Endothelial cell of umbilical vein (primary cell): ENCODE measurements around the gene LZTS2. TPM values are rescaled to one million over a fixed set of nuclear protein-coding genes. Genes with fewer than 3 reads are reported as not detected.

Experiments
- BruUV-seq: library from RNA; stranded (reverse); fragments of 400-500 nt; replicated peaks from 2 replicates; lab custom pipeline; 2021; lab: Mats Ljungman, UMichigan
- CTCF ChIA-PET: fragments of 300-600, 350-600 bp; sonication (Branson Sonifier 250); formaldehyde crosslinking; loops from one replicate; lab custom pipeline; 2021; ENCODE audit warnings: antibody characterized with exemption, inconsistent platforms; lab: Charles Lee
- POLR2A ChIA-PET: fragments of 300-600, 350-600 bp; sonication (Branson Sonifier 250); formaldehyde crosslinking; loops from one replicate; lab custom pipeline; 2021; ENCODE audit warnings: antibody characterized with exemption, inconsistent platforms; lab: Charles Lee
- DNase-seq: peaks from one replicate; pipeline ENCODE4 v3.0.0-alpha.2; 2011; ENCODE audit warnings: low read depth, low spot score
- FAIRE-seq: peaks from 2 replicates; lab custom pipeline; 2011; peaks lifted over from hg19 to GRCh38; lab: Jason Lieb, UNC
- H2AFZ ChIP-seq: 2 replicates; pipeline ENCODE4 v1.6.0; 2012; ENCODE audit warnings: low read depth, low read length, control low read depth, inconsistent platforms
- H3K27ac ChIP-seq: 2 replicates; pipeline ENCODE4 v1.5.1; 2011; ENCODE audit warnings: low read depth, mild to moderate bottlenecking, control low read depth, low read length, moderate library complexity; ENCODE audit not compliant: insufficient read depth
- H3K27me3 ChIP-seq, 2 experiments: 2 replicates each; pipeline versions ENCODE4 v1.6.0 to v1.6.1; 2011; ENCODE audit warnings: low read length in 2 of 2, mixed read lengths in 1 of 2; ENCODE audit not compliant: control insufficient read depth in 2 of 2, insufficient read depth in 2 of 2
- H3K36me3 ChIP-seq, 2 experiments: 2 replicates in 1 of 2; 3 replicates in 1 of 2; pipeline ENCODE4 v1.5.1; 2011; ENCODE audit warnings: low read length in 2 of 2, mild to moderate bottlenecking in 1 of 2, moderate library complexity in 1 of 2; ENCODE audit not compliant: control insufficient read depth in 2 of 2, insufficient read depth in 2 of 2; ENCODE audit errors: extremely low read depth in 1 of 2
- H3K4me1 ChIP-seq: 3 replicates; pipeline ENCODE4 v1.5.1; 2011; ENCODE audit warnings: mild to moderate bottlenecking, low read length; ENCODE audit not compliant: control insufficient read depth, insufficient read depth; ENCODE audit errors: extremely low read depth
- H3K4me2 ChIP-seq: 2 replicates; pipeline ENCODE4 v1.6.1; 2011; ENCODE audit warnings: low read length, control low read depth, mixed read lengths; ENCODE audit not compliant: insufficient read depth
- H3K4me3 ChIP-seq, 3 experiments: fragments of 200-600 bp in 1 of 3; sonication (generic), shearing (Covaris generic) in 1 of 3; replicated peaks in 1 of 3; 2 replicates each; pipeline ENCODE4 v1.5.1; 2011 to 2016; ENCODE audit warnings: control low read depth in 3 of 3, low read length in 3 of 3, mild to moderate bottlenecking in 2 of 3, inconsistent platforms in 1 of 3, low read depth in 1 of 3, moderate library complexity in 1 of 3; ENCODE audit not compliant: insufficient read depth in 1 of 3
- H3K79me2 ChIP-seq: 2 replicates; pipeline ENCODE4 v1.6.0; 2012; ENCODE audit warnings: low read length, inconsistent platforms; ENCODE audit not compliant: control insufficient read depth, insufficient read depth
- H3K9ac ChIP-seq: replicated peaks from 2 replicates; pipeline ENCODE3; 2011; ENCODE audit warnings: low read length, control low read depth; ENCODE audit not compliant: insufficient read depth; ENCODE audit errors: extremely low read depth
- H3K9me1 ChIP-seq: replicated peaks from 3 replicates; pipeline ENCODE4 v1.6.0; 2011; ENCODE audit warnings: mild to moderate bottlenecking, low read length; ENCODE audit not compliant: control insufficient read depth, insufficient read depth; ENCODE audit errors: extremely low read depth
- H3K9me3 ChIP-seq: replicated peaks from 2 replicates; pipeline ENCODE4 v1.5.1; 2012; ENCODE audit warnings: low read length, inconsistent platforms; ENCODE audit not compliant: control insufficient read depth, insufficient read depth
- H4K20me1 ChIP-seq: replicated peaks from 2 replicates; pipeline ENCODE3; 2011; ENCODE audit warnings: mild to moderate bottlenecking, low read length; ENCODE audit not compliant: control insufficient read depth, insufficient read depth; ENCODE audit errors: extremely low read depth
- EZH2 ChIP-seq: IDR thresholded peaks from 2 replicates; pipeline ENCODE4 v1.6.1; 2012; ENCODE audit warnings: borderline replicate concordance, low read depth, mild to moderate bottlenecking, moderate library complexity, low read length, inconsistent platforms; ENCODE audit not compliant: severe bottlenecking
- FOS ChIP-seq: IDR thresholded peaks from 2 replicates; pipeline ENCODE4 v1.6.1; 2011; ENCODE audit warnings: mild to moderate bottlenecking, low read length, moderate library complexity, borderline replicate concordance; ENCODE audit not compliant: insufficient read depth
- GATA2 ChIP-seq: IDR thresholded peaks from 2 replicates; pipeline ENCODE4 v1.7.0; 2011; ENCODE audit warnings: low read depth, mild to moderate bottlenecking, moderate library complexity, mixed read lengths, low read length; ENCODE audit not compliant: insufficient read length, insufficient read depth
- JUN ChIP-seq: IDR thresholded peaks from 2 replicates; pipeline ENCODE4 v1.6.1; 2011; ENCODE audit warnings: borderline replicate concordance, low read depth; ENCODE audit not compliant: insufficient read length, insufficient read depth
- MYC ChIP-seq: IDR thresholded peaks from one replicate; pipeline ENCODE4 v1.6.1; 2011; ENCODE audit warnings: mild to moderate bottlenecking, low read depth, low read length
- POLR2A ChIP-seq: IDR thresholded peaks from 2 replicates; pipeline ENCODE4 v1.6.1; 2012; ENCODE audit warnings: low read depth, mild to moderate bottlenecking, control low read depth, low read length
- POLR2AphosphoS5 ChIP-seq: IDR thresholded peaks from 2 replicates; pipeline ENCODE4 v1.6.1; 2012; ENCODE audit warnings: low read depth, mild to moderate bottlenecking, control low read depth, low read length, moderate library complexity; ENCODE audit not compliant: insufficient read depth
- dilution Hi-C: fragments of 300-500 bp; cut with MboI; formaldehyde crosslinking; loops from one replicate; pipeline ENCODE4 v1.15.0; 2019; ENCODE audit warnings: low sequenced_read_pairs; ENCODE audit not compliant: extremely low pct_ligation_motif_present
- intact Hi-C: fragments of 100-400 bp; cut with micrococcal nuclease; formaldehyde crosslinking; loops from one replicate; pipeline ENCODE4 v1.10.0; 2022
- polyA plus RNA-seq, 4 experiments: library from polyadenylated mRNA; depleted of rRNA in 3 of 4; stranded (reverse) in 3 of 4; unstranded in 1 of 4; fragments of >200 nt; gene quantifications; 2 replicates each; pipeline versions ENCODE4 v1.2.1 to v1.2.3, GENCODE V29; 2011 to 2012; ENCODE audit warnings: missing spikeins in 1 of 4
- total RNA-seq: library from RNA; stranded (reverse); gene quantifications from 2 replicates; pipeline ENCODE4 v1.2.3, GENCODE V29; 2021
- TF ChIP-seq, protein P1 (sequence below): IDR thresholded peaks from 2 replicates; pipeline ENCODE4 v1.6.1; 2011; ENCODE audit not compliant: insufficient read depth, insufficient read length
- TF ChIP-seq, protein P2 (sequence below), 2 donors: IDR thresholded peaks; 1 replicate in 1 of 2; 2 replicates in 1 of 2; pipeline ENCODE4 v1.5.1; 2011; ENCODE audit warnings: low read length in 2 of 2, mild to moderate bottlenecking in 2 of 2, moderate library complexity in 2 of 2, control low read depth in 1 of 2, inconsistent platforms in 1 of 2, low read depth in 1 of 2; ENCODE audit not compliant: insufficient read depth in 1 of 2; ENCODE audit errors: extremely low read depth in 1 of 2

Gene LZTS2
- total and polyA plus RNA-seq, 2 donors (not counting 3 experiments of a cell fraction or from before 2014, with no cell fraction given) = 70.8 to 79.5 TPM

DNA sequence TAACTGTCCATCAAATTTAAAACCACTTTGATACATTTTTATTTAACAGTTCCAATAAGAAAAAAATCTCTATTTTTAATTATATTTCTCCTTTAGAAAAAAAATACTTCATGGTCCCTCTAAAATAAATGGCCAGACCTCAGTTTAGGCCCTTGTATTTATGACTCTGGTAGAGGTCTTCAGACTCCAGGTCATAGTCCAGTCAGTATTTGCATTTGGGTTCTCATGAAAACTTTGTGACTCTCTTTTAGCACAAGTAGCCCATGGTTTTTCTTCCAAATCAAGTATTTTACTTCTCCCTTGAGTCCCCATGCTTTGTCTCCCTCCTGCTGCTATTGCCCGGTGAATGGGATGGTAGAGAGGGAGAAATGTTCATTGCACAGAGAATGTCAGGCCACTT is 35.8 kb upstream of the LZTS2 start:
- no peaks in the 10 kb centered on the region for H3K9me3 ChIP-seq
- no peak overlapping the region for H2AFZ ChIP-seq
- intact Hi-C loops (no loop called here), dilution Hi-C loops (no loop called here)
- CTCF ChIA-PET = interaction anchor here (1.3 kb wide), 1 partner anchor 50 kb away, joined by 3 read pairs; no protein-coding TSS in a partner anchor
- H3K36me3 ChIP-seq = peaks cover 4 to 8% of the 10 kb centered on the region in 2 experiments
- H3K27me3 ChIP-seq = no peaks in the 10 kb centered on the region
- H3K9ac ChIP-seq = no peak overlapping the region
- DNase-seq = no peak
- TF ChIP-seq, protein P1, sequence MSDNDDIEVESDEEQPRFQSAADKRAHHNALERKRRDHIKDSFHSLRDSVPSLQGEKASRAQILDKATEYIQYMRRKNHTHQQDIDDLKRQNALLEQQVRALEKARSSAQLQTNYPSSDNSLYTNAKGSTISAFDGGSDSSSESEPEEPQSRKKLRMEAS = no peak
- TF ChIP-seq GATA2 (no peak), FOS (no peak), POLR2A (no peak), POLR2AphosphoS5 (no peak), JUN (no peak), EZH2 (no peak), MYC (no peak)
- TF ChIP-seq, protein P2, sequence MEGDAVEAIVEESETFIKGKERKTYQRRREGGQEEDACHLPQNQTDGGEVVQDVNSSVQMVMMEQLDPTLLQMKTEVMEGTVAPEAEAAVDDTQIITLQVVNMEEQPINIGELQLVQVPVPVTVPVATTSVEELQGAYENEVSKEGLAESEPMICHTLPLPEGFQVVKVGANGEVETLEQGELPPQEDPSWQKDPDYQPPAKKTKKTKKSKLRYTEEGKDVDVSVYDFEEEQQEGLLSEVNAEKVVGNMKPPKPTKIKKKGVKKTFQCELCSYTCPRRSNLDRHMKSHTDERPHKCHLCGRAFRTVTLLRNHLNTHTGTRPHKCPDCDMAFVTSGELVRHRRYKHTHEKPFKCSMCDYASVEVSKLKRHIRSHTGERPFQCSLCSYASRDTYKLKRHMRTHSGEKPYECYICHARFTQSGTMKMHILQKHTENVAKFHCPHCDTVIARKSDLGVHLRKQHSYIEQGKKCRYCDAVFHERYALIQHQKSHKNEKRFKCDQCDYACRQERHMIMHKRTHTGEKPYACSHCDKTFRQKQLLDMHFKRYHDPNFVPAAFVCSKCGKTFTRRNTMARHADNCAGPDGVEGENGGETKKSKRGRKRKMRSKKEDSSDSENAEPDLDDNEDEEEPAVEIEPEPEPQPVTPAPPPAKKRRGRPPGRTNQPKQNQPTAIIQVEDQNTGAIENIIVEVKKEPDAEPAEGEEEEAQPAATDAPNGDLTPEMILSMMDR (IDR thresholded peaks at IDR 0.05; ENCODE audit: extremely low read depth in 1 of 2, insufficient read depth in 1 of 2, low read depth in 1 of 2, low read length in 2 of 2) = no peak
- H3K4me1 ChIP-seq = peaks cover 3% of the 10 kb centered on the region
- H3K4me2 ChIP-seq = no peak overlapping the region
- no peak for FAIRE-seq
- POLR2A ChIA-PET = no interaction called here
- H4K20me1 ChIP-seq = no peaks in the 10 kb centered on the region
- BruUV-seq = no TSS peak
- no peak overlapping the region for H3K4me3 ChIP-seq
- H3K79me2 ChIP-seq = no peaks in the 10 kb centered on the region
- no peaks in the 10 kb centered on the region for H3K9me1 ChIP-seq
- no peak overlapping the region for H3K27ac ChIP-seq
